Measurements from ENCODE around the gene CARD10.

The CARD10 gene

GRCh38 chr22:37547251-37547741, 28.1 kb upstream of the CARD10 start:
- peaks cover 2% of the 10 kb centered on the region for H3K27me3 ChIP-seq (ENCODE audit: insufficient read depth, poor library complexity, severe bottlenecking)
- H3K27ac ChIP-seq (replicated peaks): no peak overlapping the region
- H3K4me3 ChIP-seq (replicated peaks; ENCODE audit: insufficient read depth, low read length): no peak overlapping the region
- TF ChIP-seq SPI1 (IDR thresholded peaks at IDR 0.05; ENCODE audit: borderline replicate concordance, low read depth): no peak
- no peak for TF ChIP-seq REST (IDR thresholded peaks at IDR 0.05; ENCODE audit: insufficient replicate concordance, low read depth)
- TF ChIP-seq GABPA (IDR thresholded peaks at IDR 0.05; ENCODE audit: low read depth): no peak
- TF ChIP-seq, protein P1, sequence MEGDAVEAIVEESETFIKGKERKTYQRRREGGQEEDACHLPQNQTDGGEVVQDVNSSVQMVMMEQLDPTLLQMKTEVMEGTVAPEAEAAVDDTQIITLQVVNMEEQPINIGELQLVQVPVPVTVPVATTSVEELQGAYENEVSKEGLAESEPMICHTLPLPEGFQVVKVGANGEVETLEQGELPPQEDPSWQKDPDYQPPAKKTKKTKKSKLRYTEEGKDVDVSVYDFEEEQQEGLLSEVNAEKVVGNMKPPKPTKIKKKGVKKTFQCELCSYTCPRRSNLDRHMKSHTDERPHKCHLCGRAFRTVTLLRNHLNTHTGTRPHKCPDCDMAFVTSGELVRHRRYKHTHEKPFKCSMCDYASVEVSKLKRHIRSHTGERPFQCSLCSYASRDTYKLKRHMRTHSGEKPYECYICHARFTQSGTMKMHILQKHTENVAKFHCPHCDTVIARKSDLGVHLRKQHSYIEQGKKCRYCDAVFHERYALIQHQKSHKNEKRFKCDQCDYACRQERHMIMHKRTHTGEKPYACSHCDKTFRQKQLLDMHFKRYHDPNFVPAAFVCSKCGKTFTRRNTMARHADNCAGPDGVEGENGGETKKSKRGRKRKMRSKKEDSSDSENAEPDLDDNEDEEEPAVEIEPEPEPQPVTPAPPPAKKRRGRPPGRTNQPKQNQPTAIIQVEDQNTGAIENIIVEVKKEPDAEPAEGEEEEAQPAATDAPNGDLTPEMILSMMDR (IDR thresholded peaks at IDR 0.05; ENCODE audit: insufficient read depth, low read length): no peak
- no peak for DNase-seq (ENCODE audit: low read depth in 1 of 2, low spot score in 1 of 2)

DNA sequence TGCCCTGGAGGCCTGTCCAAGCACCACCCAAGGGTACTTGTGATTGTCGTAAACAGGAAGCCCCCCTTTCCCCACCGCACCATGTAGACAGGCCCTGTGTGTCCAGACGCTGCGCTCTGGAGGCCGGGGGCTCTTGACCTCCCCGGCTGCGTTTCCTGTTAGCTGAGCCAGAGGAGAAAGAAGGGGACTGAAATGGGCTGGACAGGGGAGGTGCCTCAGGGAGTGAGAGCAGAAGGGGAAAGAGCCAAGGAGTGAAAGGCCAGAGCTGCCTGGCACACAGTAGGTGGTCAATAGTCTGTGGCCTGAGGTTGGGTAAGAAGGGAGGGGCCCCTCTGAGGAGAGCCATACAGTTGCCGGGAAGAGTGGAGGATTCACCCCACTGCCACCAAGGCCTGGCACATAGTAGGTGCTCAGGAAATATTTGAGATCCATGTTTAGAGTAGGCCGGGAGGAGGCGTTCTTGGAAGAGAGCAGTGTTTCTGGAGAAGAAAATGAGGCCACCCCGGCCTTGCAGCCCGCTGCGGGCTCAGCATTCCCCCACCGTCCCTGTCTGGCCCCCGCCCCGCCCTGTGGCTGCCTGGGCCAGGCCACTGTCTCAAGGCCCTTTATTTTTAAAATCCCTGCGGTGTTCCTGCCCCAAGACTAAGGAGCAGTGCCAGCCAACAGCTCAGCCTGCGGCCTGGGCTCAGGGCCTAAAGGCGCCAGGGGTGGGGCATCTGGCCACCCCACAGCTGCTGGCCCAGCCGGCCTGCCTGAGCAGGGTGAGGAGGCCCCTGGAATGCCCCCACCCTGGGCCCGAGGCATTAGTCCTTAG, 27.4 kb upstream of the CARD10 start:
- Histone ChIP-seq H3K27ac (replicated peaks) (no peak overlapping the region), H3K27me3 (ENCODE audit: insufficient read depth, poor library complexity, severe bottlenecking) (peaks cover 2% of the 10 kb centered on the region), H3K4me3 (replicated peaks; ENCODE audit: insufficient read depth, low read length) (no peak overlapping the region)
- DNase-seq (ENCODE audit: low read depth in 1 of 2, low spot score in 1 of 2): no peak
- TF ChIP-seq POLR2AphosphoS5 (IDR thresholded peaks at IDR 0.05; ENCODE audit: low read depth) (no peak), SPI1 (IDR thresholded peaks at IDR 0.05; ENCODE audit: borderline replicate concordance, low read depth) (no peak), REST (IDR thresholded peaks at IDR 0.05; ENCODE audit: insufficient replicate concordance, low read depth) (no peak), GABPA (IDR thresholded peaks at IDR 0.05; ENCODE audit: low read depth) (no peak)
- TF ChIP-seq, protein P1 (IDR thresholded peaks at IDR 0.05; ENCODE audit: insufficient read depth, low read length): no peak

DNA sequence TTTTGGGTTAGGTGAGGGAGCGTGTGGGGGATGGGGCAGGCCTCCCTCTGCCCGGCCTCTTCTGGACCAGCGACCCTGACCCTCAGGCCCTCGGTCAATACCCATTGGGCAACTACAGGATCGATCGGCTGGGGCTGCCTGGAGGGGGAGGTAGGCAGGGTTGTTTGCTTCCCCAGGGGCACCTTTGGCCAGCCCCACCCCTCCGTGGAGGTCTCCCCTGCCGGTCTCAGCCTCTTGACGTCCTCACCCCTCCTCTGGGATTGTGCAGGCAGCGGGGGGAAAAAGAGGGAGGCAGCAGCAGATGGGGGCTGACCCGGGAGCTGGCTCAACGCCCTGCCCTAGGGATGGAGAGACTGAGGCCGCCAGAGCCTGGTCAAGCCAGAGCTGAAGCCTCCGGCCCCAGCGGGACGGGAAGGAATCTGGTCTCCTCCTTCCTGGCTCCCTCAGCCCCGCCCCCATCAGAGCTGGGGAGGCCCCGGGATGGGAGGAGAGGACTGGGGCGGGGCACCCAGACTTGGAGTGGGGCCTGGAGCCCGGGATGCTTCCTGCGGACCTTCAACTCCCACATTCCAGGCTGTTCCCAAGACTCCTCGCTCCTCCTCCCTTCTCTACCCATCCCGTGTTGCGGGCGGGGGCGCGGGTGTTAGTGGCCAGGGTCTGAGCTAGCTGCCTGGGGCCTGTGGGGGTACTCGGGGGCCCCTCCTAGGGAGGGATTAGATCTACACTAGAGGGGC, 26.7 kb upstream of the CARD10 start:
- TF ChIP-seq POLR2AphosphoS5 (IDR thresholded peaks at IDR 0.05; ENCODE audit: low read depth) (no peak), REST (IDR thresholded peaks at IDR 0.05; ENCODE audit: insufficient replicate concordance, low read depth) (no peak), SPI1 (IDR thresholded peaks at IDR 0.05; ENCODE audit: borderline replicate concordance, low read depth) (no peak), GABPA (IDR thresholded peaks at IDR 0.05; ENCODE audit: low read depth) (no peak)
- TF ChIP-seq, protein P1 (IDR thresholded peaks at IDR 0.05; ENCODE audit: insufficient read depth, low read length): no peak
- H3K4me3 ChIP-seq (replicated peaks; ENCODE audit: insufficient read depth, low read length): no peak overlapping the region
- H3K27me3 ChIP-seq (ENCODE audit: insufficient read depth, poor library complexity, severe bottlenecking): no peaks in the 10 kb centered on the region
- no peak for DNase-seq (ENCODE audit: low read depth in 1 of 2, low spot score in 1 of 2)
- H3K27ac ChIP-seq (replicated peaks): no peak overlapping the region
